Stimulated activated CD8-positive, alpha-beta memory T cell treated with anti-CD3 and anti-CD28 coated beads, Interleukin-4, amount 100 ng/mL, for 48 hours (primary cell): Measurements from ENCODE around the gene PPP6R2.
"Not testable (repeated sequence)": the region's sequence is repeated elsewhere in the genome, so short reads cannot be mapped to it uniquely, and the experiment has no call there.

ENCODE experiments used
- DNase-seq: peaks from one replicate; pipeline ENCODE4 v3.0.0-alpha.2; 2020

PPP6R2 gene

DNA sequence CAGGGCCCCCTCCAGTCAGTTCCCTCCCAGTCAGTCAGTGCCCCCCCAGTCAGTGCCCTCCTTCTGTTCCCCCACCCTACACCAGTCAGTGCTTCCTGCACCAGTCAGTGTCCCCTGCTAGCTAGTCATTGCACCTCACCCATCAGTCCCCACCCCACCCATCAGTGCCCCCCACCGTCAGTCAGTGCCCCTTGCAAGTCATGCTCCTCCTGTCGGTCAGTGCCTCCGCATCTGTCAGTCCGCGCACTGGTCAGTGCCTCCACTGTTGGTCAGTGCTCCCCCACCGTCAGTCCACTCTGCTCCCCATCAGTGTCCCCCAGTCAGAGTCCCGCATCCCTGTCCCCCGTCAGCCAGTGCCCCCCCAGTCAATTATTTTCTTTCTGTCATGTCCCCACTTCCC is 3.3 kb downstream of the PPP6R2 start:
- no peak for DNase-seq

DNA sequence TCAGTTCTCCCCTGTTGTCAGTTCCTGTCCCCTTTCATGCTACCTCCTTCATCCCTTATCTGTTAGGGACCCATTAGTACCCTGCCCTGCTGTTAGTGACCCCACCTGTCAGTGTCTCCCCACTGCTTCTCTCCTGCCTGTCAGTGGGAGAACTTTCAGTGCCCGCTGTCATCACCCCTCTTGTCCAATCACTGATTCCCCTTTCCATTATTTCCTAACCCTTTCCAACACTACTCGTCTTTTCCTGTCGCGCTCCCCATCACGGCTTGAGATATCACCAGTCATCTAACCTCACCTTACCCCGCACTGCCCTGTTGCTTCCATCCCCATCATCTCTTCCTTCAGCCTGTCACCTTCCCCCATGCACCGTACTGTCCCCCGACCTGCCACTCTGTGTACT is 4.0 kb downstream of the PPP6R2 start:
- no peak for DNase-seq

DNA sequence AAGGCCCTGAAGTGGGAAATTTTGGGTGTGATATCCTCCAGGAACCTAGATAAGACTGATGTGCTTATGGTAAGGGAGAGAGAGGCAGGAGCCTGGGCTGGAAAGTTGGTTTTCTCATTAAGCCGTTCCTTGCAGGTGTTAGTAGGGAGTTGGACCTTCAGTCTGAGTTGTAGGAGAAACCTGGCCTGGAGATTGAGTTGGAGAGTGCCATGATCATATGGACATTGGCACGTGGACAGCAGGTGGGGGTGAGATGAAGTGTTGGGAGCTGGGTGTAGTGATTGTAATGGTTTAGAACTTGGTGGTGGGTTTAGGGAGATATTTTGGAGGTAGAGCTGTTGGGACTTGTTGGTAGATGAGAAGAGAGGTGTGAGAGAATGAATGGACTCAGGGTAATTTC is 4.9 kb downstream of the PPP6R2 start:
- no peak for DNase-seq

- no peak for DNase-seq
Measured at GRCh38 chr22:50356186-50356585, 13.1 kb downstream of the PPP6R2 start.

DNA sequence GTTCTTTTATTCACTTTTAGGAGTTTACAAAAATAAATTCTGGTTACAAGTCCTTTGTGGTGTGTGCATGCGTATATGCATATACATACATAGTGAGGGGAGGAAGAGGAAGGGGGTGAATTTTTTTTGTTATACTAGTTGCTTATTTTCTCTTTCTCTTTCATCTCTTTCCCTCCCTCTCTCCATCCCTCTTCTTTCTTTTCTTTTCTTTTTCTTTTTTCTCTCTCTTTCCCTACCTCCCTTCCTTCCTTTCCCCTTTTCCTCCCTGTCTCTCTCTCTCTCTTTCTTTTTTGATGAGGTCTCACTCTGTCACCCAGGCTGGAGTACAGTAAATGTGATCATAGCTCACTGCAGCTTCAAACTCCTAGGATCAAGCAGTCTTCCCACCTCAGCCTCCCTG is 14.1 kb downstream of the PPP6R2 start:
- DNase-seq, result no peak

DNA sequence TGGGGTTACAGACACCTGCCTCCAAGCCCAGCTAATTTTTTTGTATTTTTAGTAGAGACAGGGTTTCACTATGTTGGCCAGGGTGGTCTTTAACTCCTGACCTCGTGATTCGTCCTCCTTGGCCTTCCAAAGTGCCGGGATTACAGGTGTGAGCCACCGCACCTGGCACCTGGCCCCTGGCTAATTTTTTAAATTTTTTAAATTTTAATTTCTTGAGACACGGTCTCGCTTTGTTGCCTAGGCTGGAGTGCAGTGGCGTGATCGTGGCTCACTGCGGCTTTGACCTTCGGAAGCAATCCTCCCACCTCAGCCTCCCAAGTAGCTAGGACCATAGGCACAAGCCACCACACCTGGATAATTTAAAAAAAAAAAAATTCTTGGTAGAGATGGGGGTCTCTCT is 14.6 kb downstream of the PPP6R2 start:
- no peak for DNase-seq

DNA sequence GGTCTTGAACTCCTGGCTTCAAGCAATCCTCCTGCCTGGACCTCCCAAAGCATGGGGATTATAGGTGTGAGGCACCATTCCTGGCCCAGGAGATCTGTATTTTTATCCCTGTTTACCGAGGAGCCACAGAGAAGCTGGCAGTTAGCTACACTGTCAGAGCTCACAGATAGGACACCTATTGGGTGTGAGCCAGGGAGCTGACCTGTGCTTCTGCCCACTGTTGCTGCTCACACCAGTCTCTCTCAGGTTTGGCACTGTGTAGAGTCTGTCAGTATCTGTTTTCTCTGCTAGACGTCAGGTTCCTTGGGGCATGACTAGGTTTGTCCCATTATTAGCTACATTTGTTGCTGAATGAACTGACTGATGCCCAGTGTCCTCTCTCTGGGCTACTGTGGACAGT is 17.5 kb downstream of the PPP6R2 start:
- DNase-seq, result no peak

GRCh38 chr22:50361222-50361621 is 18.1 kb downstream of the PPP6R2 start:
- DNase-seq, result no peak

DNA sequence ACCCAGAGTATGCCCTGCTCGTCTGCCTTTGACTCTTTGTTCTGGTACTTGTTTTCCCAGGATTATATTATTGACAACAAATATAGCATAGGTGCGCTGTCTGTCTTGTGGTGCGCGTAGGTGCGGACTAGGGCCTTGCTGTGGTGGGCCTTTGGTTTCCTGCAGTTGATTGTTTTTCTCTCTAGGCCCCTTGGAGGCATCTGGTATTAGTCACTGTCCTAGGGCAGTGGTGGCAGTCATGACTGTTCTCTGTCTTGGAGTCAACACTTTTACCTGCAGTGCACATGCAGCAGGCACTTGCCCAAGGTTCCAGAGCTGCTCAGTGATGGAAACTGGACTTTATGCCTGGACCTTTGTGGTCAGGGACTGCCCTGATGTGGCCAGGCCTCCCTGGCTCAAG is 18.6 kb downstream of the PPP6R2 start:
- peak; percentile 44 for DNase-seq

DNA sequence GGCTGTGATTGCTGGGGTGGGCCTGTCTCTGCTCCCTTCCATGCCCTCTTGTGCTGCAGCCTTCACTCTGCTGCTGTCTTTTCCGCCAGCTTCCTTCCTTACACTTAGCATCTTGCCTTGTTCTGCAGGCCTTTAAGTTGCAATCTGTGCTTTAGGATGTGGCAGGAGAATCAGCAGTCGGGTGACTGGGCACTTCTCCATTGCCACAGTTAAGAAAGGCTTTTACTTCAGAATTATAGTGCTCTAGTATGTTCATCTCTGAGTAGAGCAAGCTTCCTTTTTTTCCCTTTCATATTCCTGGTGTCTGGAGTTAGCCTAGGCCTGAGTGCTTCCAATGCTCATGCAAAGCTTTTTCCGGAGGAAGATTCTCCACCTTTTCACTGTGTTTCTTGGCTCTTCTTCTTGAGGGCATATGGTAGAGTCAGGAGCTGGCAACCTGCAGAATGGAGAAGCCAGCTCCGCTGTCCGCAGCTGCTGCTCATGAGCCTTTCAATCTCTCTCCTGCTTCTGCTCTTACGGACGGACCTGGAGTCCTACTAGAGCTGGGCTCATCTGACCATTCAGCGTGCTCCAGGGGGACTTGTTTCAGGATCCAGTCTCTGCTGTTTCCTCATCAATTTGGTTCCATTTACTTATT is 20.2 kb downstream of the PPP6R2 start:
- no peak for DNase-seq

GRCh38 chr22:50363803-50364194 is 20.7 kb downstream of the PPP6R2 start:
- not testable (repeated sequence) for DNase-seq

DNA sequence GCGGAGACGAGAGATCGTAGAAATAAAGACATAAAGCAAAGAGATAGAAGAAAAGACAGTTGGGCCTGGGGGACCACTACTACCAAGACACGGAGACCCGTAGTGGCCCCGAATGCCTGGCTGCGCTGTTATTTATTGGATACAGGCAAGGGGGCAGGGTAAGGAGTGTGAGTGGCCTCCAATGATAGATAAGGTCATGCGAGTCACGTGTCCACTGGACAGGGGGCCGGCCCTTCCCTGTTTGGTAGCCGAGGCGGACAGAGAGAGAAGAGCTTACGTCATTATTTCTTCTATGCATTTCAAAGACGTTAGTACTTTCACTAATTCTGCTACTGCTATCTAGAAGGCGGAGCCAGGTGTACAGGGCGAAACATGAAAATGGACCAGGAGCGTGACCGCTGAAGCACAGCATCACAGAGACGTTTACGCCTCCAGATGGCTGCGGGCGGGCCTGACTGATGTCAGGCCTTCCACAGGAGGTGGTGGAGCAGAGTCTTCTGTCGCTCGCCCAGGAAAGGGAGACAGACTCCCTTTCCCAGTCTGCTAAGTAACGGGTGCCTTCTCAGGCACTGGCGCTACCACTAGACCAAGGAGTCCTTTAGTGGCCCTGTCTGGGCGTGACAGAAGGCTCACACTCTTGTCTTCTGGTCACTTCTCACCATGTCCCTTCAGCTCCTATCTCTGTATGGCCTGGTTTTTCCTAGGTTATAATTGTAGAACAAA is 24.8 kb downstream of the PPP6R2 start:
- DNase-seq, result no peak

DNA sequence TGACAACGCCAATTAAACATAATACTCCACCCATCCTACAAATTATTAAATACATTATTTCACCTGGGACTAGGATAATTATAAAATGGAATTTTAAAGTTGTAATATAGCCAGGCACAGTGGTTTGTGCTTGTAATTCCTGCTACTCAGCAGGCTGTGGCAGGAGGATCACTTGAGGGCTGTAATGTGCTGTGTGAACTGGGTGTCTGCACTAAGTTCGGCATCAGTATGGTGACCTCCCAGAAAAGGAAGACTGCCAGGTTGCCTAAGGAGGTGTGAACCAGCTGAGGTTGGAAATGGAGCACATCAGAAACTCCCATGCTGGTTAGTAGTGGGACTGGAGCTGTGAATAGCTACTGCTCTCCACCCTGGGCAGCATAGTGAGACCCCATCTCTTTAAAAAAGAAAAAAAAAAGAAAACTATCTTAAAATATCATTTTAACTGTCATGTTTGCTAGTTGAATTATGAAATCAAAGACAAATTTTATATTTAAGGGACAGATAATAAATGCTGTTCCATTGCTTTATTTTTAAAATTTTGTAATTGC is 28.0 kb downstream of the PPP6R2 start:
- no peak for DNase-seq

- DNase-seq, result no peak
Measured at GRCh38 chr22:50376085-50376651, 33.0 kb downstream of the PPP6R2 start.

DNA sequence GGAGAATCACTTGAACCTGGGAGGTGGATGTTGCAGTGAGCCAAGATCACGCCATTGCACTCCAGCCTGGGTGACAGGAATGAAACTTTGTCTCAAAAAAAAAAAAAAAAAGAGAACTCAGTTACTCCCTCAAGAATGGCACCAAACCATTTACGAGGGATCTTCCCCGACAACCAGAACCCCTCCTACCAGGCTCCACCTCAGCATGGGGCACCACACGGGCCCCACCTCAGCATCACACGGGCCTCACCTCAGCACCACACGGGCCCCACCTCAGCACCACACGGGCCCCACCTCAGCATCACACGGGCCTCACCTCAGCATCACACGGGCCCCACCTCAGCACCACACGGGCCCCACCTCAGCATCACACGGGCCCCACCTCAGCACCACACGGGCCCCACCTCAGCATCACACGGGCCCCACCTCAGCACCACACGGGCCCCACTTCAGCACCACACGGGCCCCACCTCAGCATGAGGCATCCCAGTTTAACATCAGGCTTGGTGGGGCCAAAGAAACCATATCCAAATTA is 38.0 kb downstream of the PPP6R2 start:
- not testable (repeated sequence) for DNase-seq

GRCh38 chr22:50396751-50397370 is 53.7 kb downstream of the PPP6R2 start:
- no peak for DNase-seq

GRCh38 chr22:50397371-50398060 is 54.4 kb downstream of the PPP6R2 start:
- peak; percentile 41 for DNase-seq

GRCh38 chr22:50398831-50399648 is 55.9 kb downstream of the PPP6R2 start:
- DNase-seq, result no peak

DNA sequence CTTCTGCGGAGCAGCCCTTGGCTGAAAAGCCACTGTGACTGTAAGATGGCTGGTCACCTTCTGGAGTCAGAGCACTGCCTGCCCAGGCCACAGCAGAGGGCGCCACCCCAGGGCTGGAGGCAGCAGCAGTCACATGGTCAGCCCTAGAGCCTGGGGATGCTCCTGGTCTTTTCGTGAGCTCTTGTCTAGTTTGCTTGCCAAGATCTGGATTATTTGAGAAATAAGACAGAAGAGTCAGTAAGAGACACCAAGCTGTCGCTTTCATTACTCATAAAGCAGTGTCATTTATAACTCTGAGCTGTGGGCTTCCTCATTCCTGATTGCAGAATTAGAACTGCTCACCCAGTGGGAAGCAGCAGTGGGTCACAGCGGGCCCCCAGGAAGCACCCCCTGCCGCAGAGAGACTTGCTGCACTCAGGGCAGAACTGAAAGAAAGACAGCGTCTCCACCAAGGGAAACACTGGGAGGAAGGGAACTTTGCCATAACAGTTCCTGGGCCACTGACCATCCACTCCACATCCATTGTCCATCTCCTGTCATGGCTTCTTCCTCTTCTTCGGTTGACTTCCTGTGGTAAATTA is 56.7 kb downstream of the PPP6R2 start:
- peak; percentile 42 for DNase-seq

DNA sequence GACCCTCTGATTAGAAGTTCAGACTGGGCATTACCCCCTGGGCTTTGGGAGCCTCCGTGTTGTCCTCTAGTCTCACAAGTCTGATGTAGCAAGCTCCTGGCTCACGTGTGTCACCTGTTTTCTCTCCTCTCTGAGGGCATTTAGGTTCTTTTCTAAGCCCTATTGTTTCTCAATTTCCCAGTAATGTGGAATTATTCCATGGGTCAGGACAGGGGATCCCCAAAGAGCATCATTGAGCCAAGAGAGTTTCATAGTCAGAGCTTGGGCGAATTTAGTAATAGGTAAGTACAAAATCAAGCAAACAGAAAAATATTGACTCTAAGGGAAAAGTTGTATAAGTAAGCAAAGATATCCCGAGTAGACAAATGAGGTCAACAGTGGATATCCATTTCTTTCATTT is 57.3 kb downstream of the PPP6R2 start:
- DNase-seq, result no peak

DNA sequence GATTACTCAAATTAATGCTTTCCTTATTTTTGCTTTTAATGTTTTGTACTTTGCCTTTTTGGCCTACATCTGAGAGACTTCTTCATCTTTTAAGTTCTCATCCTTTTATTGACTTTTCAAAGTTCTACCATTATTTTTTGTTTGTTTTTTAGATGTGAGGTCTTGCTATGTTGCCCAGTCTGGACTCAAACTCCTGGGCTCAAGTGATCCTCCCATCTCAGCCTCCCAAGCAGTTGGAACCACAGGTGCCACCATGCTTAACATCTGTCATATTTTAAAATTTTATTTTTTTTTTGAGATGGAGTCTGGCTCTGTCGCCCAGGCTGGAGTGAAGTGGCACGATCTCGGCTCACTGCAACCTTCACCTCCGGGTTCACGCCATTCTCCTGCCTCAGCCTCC is 57.8 kb downstream of the PPP6R2 start:
- no peak for DNase-seq

GRCh38 chr22:50401907-50402306 is 58.8 kb downstream of the PPP6R2 start:
- no peak for DNase-seq
